GM19324 (cell line): ENCODE measurements around the gene ZIC2.
"Not testable (repeated sequence)": the region's sequence is repeated elsewhere in the genome, so short reads cannot be mapped to it uniquely, and the experiment has no call there.

Source experiments
- ATAC-seq: cut with Tn5 transposase; IDR thresholded peaks from one replicate; pipeline ENCODE4 v1.9.1; 2021; ENCODE audit warnings: mild to moderate bottlenecking, moderate library complexity; ENCODE audit not compliant: unreplicated experiment, low FRiP score

The ZIC2 gene

GRCh38 chr13:99995589-99996380 is 14.2 kb downstream of the ZIC2 start:
- no peak for ATAC-seq

GRCh38 chr13:99996381-99996973 is 14.9 kb downstream of the ZIC2 start:
- ATAC-seq, result no peak

- no peak for ATAC-seq
Measured at GRCh38 chr13:99997702-99998214, 16.2 kb downstream of the ZIC2 start.

- ATAC-seq, result no peak
Measured at GRCh38 chr13:99998261-99998660, 16.7 kb downstream of the ZIC2 start.

GRCh38 chr13:100014621-100015020 is 33.0 kb downstream of the ZIC2 start:
- no peak for ATAC-seq

- no peak for ATAC-seq
Measured at GRCh38 chr13:100019780-100020356, 38.3 kb downstream of the ZIC2 start.

- ATAC-seq, result no peak
Measured at GRCh38 chr13:100022798-100023197, 41.2 kb downstream of the ZIC2 start.

GRCh38 chr13:100024023-100024422 is 42.4 kb downstream of the ZIC2 start:
- ATAC-seq, result no peak

GRCh38 chr13:100029933-100030332 is 48.3 kb downstream of the ZIC2 start:
- no peak for ATAC-seq

- not testable (repeated sequence) for ATAC-seq
Measured at GRCh38 chr13:100032642-100033041, 51.1 kb downstream of the ZIC2 start.

DNA sequence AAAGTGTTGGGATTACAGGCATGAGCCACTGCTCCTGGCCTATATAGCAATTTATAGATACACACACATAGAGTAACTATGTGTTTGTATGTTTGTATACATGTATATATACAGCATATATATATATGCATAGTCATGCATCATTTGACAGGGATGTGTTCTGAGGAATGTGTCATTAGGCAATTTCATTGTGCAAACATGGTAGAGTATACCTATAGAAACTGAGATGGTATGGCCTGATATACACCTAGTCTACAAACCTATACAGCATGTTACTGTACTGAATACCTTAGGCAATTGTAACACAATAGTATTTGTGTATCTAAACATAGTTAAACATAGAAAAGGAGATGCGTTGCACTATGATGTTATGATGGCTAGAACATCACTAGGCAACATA is 54.4 kb downstream of the ZIC2 start:
- ATAC-seq, result no peak
